NB4 (cell line): ENCODE data around the gene SLC16A9.

Experiments used
- DNase-seq: peaks from one replicate; pipeline ENCODE4 v3.0.0; 2010; ENCODE audit warnings: low read depth
- H3K4me3 ChIP-seq: one replicate; pipeline ENCODE4 v1.5.1; 2011; ENCODE audit warnings: mild to moderate bottlenecking, low read depth, low read length, moderate library complexity
- CTCF ChIP-seq: IDR thresholded peaks from one replicate; pipeline ENCODE4 v1.5.1; 2012; ENCODE audit warnings: low read depth, low read length
- MYC ChIP-seq: IDR thresholded peaks from 2 replicates; pipeline ENCODE4 v1.6.1; 2011; ENCODE audit warnings: low read depth, low read length
- POLR2A ChIP-seq: IDR thresholded peaks from 2 replicates; pipeline ENCODE4 v1.6.1; 2011; ENCODE audit warnings: mild to moderate bottlenecking; ENCODE audit not compliant: insufficient read length; ENCODE audit errors: extremely low read depth
- TF ChIP-seq, protein P1 (sequence below): IDR thresholded peaks from 2 replicates; pipeline ENCODE4 v1.6.1; 2011; ENCODE audit warnings: low read depth, low read length

SLC16A9 gene

GRCh38 chr10:59618666-59619065 lies 91.0 kb downstream of the SLC16A9 start:
- TF ChIP-seq MYC: no peak
- no peak for TF ChIP-seq POLR2A
- TF ChIP-seq CTCF: no peak
- TF ChIP-seq, protein P1, sequence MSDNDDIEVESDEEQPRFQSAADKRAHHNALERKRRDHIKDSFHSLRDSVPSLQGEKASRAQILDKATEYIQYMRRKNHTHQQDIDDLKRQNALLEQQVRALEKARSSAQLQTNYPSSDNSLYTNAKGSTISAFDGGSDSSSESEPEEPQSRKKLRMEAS: no peak
- DNase-seq: no peak
- H3K4me3 ChIP-seq: no peak overlapping the region

GRCh38 chr10:59617996-59618395 lies 91.7 kb downstream of the SLC16A9 start:
- TF ChIP-seq, protein P1: no peak
- TF ChIP-seq POLR2A (no peak), MYC (no peak)
- no peak for DNase-seq
- no peak overlapping the region for H3K4me3 ChIP-seq

DNA sequence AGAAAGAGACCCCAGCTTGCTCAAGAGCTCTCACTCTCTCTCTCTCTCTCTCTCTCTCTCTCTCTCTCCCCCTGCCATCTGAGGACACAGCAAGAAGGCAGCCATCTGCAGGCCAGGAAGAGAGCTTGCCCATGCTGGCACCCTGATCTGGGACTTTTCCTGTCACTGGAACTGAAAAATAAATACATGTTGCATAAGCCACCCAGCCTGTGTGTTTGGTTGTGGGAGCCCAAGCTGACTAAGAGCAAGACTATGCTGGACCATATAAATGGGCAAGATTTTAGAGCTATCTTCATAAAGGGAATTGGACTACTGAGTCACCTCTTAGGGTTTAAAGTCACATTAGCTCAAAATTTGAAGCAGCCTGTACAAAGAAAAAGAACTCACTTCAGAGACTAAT lies 98.6 kb downstream of the SLC16A9 start:
- TF ChIP-seq, protein P1: no peak
- TF ChIP-seq CTCF (no peak), POLR2A (no peak), MYC (no peak)
- no peak for DNase-seq

DNA sequence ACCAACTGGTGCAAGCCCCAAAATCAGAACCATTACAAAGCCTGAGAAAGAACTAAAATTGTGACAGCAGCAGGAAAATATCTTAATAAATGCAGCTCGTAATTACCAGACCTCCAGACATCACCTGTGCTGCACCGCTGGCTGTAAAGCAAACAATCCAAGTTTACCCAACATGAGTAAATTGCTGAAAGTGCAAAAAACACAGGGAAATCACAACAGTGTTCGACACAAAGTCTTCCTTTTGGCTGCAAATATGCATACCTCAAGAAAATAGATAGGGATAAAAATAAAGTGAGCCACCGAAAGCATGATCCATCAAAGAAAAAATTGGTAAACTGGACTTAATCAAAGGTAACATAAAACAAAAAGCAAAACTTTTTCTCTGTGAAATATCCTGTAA lies 101.7 kb downstream of the SLC16A9 start:
- H3K4me3 ChIP-seq: no peak overlapping the region
- no peak for DNase-seq

More for the DNA sequence above, 98.6 kb downstream of the SLC16A9 start:
- H3K4me3 ChIP-seq: no peak overlapping the region

GRCh38 chr10:59606551-59606961 lies 103.1 kb downstream of the SLC16A9 start:
- no peak for DNase-seq
- no peak overlapping the region for H3K4me3 ChIP-seq
- TF ChIP-seq CTCF (no peak), POLR2A (no peak), MYC (no peak)
- TF ChIP-seq, protein P1: no peak

More for the DNA sequence above, 101.7 kb downstream of the SLC16A9 start:
- no peak for TF ChIP-seq MYC
- no peak for TF ChIP-seq POLR2A
- TF ChIP-seq, protein P1: no peak
- TF ChIP-seq CTCF: no peak

DNA sequence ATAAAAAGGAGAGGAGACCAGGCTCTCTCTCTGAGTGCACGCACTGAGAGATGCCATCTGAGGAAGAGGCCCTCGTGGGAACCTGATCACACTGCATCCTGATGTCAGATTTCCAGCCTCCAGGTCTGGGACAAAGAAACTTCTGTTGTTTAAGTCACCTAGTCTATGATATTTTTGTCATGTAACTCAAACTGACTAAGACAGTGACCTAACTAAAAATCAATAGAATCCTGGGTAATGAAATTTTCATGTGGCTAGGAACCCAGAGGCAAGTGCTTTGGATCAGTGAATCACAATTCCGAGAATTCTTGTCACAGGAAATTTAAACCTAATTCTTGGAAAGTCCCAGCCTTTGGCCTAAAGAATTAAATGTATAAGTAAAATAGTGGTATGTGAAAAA lies 107.7 kb downstream of the SLC16A9 start:
- H3K4me3 ChIP-seq: no peak overlapping the region
- TF ChIP-seq POLR2A: no peak
- DNase-seq: no peak
